HL-60/S4 treated with phorbol 12-myristate 13-acetate at 8.2 ng/mL for 4 days and 3 days (cell line): ENCODE measurements around the gene COL27A1.

Experiments used
- in situ Hi-C: fragments of 300-500 bp; cut with MboI; formaldehyde crosslinking; loops from 2 replicates; pipeline ENCODE4 v1.15.0; 2022; ENCODE audit warnings: low sequenced_read_pairs

COL27A1 gene

GRCh38 chr9:114166103-114166470 lies 10.8 kb downstream of the COL27A1 start:
- in situ Hi-C loops = no loop called here

DNA sequence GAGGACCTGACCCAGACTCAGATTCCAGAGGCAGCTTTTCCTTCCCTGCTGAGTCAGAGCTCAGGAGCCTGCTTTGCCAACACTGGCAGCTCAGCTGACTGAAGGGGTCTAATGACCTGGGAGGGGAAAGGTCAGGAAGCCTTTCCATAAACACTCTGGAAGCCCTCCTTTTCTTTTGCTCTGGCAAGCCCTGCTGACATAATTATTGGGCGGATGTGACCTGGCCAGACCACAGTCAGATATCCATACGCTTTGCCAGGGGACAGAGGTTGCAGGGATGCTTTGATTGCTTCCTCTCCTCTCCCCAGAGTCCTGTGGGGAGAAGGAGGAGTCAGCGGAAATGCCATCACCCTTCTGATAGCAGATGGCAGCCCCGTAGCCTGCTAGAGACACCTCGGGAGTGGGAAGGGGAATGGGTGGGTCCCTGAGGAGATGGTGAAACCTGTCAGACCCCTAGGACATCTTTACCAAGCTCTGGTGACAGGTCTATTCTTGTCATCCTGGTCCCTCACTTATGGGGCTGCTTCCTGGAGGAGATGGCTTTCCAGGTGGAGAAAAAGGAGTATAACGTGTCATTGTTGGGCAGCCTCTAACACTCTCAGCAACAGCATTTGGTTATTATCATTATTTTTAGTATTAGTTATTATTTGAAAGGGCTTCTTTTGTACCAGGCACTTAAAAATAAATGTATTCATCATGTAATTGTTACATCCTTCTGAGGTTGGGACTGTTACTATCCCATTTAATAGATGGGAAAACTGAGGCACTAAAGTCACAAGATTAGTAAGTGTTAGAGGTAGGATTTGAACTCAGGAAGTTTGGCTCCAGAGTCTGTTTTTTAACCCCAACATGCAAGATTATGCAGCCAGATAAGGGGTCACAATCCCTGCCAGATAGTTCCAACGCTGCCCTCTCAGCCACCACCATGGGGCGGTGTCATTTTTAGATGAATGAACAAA lies 11.6 kb downstream of the COL27A1 start:
- in situ Hi-C loops = no loop called here

GRCh38 chr9:114167591-114168091 lies 12.3 kb downstream of the COL27A1 start:
- in situ Hi-C loops = no loop called here

DNA sequence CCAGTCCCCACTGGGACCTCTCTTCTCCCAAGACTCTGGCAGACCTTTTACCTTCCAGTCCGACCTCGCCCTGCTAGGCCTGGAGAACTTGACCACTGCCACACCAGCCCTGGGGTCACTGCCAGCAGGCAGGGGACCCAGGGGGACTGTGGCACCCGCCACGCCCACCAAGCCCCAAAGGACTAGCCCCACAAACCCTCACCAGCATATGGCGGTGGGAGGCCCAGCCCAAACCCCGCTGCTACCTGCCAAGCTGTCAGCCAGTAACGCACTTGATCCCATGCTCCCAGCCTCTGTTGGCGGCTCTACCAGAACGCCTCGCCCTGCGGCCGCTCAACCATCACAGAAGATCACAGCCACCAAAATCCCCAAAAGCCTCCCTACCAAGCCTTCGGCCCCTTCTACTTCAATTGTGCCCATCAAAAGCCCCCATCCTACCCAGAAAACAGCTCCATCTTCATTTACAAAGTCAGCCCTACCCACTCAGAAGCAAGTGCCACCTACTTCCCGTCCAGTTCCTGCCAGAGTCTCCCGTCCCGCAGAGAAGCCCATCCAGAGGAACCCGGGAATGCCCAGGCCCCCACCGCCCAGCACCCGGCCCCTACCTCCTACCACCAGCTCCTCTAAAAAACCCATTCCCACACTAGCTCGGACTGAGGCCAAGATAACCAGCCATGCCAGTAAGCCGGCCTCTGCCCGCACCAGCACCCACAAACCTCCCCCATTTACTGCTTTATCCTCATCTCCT lies 13.1 kb downstream of the COL27A1 start:
- in situ Hi-C loops = no loop called here

DNA sequence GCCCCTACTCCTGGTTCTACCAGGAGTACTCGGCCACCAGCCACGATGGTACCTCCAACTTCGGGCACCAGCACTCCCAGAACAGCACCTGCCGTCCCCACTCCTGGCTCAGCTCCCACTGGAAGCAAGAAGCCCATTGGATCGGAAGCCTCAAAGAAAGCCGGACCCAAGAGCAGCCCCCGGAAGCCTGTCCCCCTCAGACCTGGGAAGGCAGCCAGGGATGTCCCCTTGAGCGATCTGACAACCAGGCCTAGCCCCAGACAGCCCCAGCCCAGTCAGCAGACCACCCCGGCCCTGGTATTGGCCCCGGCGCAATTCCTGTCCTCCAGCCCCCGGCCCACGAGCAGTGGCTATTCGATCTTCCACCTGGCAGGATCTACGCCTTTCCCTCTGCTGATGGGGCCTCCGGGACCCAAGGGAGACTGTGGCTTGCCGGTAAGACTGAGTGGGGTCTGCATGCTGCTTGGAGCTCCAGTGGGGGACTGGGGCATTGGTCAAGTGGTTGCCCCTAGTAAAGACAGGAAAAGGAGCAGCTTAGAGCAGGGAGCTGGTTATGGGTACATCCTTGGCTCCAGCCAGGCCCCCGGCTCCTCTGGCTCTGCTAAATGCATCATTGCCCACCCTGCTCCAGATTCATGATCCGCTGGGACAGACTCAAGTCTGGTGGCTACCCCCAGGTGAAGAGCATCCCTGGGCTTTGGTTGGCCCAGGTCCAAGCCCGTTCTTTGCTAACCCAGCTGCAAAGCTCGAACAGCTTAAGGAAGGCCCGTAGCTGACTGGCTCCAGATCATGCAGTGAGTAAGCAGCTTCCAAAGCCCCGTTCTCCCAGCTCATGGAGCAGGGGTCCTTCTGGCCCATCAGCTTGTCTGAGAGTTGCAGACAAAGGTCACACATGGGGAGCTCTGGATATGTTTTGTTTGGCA lies 14.0 kb downstream of the COL27A1 start:
- in situ Hi-C loops = no loop called here

DNA sequence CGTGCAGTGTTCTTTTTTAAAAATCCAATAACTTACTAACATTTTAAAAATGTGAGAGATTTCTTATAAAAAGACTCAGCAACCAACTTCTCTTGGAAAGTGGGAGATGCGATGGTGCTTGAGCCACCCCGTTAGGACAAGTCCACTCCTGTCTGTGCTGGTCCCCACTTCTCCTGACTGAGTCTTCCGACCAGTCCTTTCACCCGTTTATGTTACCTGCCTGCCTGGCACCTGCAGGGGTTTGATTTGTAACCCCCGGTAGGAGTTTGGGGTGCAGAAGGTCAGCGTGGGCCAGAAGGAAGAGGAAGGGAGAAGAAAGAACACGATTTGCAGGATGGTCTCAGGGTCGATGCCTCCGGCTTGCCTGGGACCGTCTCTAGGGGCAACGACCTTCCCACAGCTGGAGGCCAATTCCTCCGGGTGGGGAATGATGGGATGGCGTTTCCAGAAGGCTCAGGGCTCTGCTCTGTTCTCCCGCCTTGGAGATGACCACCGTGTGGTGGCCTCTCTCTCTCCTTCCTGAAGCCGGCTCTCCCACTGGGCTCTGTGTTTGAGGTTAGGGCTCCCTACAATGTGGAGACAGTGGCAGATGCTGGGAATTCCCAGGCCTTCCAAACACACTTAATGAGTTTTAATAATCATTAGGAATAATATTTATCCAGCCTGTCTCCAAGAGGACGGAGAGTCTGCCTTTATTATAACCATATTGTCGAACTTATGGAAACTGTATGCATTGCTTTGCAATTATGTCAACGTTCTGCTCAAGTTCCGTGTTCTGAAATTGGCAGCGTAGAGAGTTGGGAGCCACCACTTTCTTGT lies 14.8 kb downstream of the COL27A1 start:
- in situ Hi-C loops = no loop called here

DNA sequence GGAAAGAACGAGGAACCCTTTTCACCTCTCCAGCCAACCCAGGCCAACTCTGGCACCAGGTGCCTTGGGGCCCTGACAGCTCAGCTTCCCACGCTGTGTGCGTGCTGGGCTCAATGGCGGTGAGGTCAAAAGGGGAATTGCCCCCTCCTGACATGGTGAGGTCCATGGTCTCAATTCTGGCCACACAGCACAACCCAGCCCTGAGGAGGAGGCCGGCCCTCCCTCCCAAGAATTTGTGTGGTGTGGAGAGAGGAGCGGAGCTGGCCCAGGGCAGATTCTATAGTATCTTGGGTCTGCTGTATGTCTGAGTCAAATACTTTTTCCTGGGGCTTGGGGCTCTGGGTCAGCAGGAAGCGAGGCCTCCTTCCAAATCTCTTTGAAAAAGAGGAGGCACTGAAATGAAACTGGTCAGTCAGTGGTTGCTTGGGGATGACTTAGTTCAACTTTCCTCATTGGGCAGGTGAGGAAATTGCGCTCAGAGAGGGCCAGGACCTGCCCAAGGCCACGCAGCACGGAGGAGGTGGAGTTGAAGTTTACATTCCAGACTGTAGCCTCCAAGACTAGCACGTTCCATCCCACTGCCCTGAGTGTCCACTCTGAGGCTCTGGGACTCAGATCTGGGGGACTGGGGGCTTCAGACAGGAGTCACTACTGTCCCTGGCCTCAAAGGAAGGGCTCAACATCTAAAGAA lies 15.6 kb downstream of the COL27A1 start:
- in situ Hi-C loops = no loop called here

GRCh38 chr9:114171500-114171899 lies 16.2 kb downstream of the COL27A1 start:
- in situ Hi-C loops = no loop called here

- in situ Hi-C loops = no loop called here
Measured at GRCh38 chr9:114172981-114173833, 17.9 kb downstream of the COL27A1 start.

DNA sequence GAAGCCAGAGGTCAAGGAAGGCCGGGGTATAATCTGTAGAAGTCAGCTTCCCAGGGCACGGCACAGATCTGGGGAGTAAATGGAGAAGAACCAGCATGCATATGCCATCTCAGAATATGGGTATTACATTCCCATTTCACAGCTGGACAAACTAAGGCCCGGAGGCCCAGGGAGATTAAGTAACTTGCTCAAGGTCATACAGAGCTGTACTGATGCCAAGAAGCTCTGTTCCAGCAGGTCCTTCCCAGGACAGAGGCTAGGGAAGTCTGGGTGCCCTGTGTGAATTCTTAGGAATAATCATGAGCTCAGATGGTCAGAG lies 19.2 kb downstream of the COL27A1 start:
- in situ Hi-C loops = no loop called here

- in situ Hi-C loops = no loop called here
Measured at GRCh38 chr9:114174876-114175771, 19.8 kb downstream of the COL27A1 start.

DNA sequence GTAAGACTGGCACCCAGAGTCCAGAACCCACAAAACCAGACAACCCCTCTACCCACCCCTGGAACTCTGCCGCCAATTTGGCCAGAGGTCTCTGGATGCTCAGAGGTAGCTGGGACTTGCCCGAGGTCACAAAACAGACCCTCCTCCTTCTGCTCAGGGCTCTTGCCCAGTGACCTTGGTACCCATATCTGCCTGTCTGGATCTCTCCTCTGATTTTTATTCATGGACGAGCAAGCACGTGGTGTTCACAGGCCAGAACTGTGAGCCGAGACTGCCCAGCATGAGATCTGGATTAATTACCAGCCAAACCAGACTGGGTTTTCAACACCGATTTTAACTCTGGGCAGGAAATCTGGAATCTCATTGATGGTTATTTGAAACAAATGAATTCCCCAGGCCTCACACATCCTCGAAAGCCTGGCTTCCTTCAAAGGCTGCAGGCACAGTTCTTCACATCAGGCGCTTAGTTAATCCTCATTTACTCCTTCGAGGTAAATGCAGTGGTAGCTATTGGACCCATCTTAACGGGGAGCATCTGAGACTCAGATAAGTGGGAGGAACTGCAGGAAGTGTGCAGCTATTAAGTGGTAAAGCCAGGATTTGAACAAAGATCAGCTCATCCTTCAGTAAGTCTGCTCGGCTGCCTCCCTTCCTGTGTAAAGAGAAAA lies 21.4 kb downstream of the COL27A1 start:
- in situ Hi-C loops = no loop called here

- in situ Hi-C loops = no loop called here
Measured at GRCh38 chr9:114177423-114178064, 22.2 kb downstream of the COL27A1 start.

- in situ Hi-C loops = no loop called here
Measured at GRCh38 chr9:114178076-114178475, 22.7 kb downstream of the COL27A1 start.

- in situ Hi-C loops = no loop called here
Measured at GRCh38 chr9:114178756-114179450, 23.6 kb downstream of the COL27A1 start.

DNA sequence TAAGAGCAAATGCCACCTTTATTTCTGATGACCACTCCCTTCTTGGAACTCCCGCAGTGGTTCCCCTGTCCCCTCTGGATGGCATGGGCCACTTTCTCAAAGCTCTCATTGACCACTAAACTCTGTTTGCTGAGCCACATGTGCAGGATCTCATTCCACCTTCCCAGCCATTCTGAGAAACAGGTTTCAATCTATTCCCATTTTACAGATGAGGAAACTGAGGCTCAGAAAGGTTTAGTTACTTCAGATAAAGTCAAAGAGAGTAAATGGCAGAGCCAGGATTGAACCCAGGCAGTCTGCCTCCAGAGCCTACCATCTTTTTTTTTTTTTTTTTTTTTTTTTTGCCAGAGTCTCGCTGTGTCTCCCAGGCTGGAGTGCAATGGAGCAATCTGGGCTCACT lies 24.2 kb downstream of the COL27A1 start:
- in situ Hi-C loops = no loop called here
